ENCODE data around the gene SH2B3. TPM values are rescaled to one million over a fixed set of nuclear protein-coding genes. Genes with fewer than 3 reads are reported as not detected.

SH2B3 gene
- total RNA-seq, result 10 to 100 TPM; 26.4 to 40.9 TPM

- peak within 1 kb of the TSS; percentile 92 for H3K4me3 ChIP-seq
- peaks cover 21% of the 10 kb centered on the region for H3K4me1 ChIP-seq
- peak within 1 kb of the TSS; percentile 84 for H3K27ac ChIP-seq
- no peaks in the 10 kb centered on the region for H3K27me3 ChIP-seq
- TF ChIP-seq CTCF (IDR thresholded peaks at IDR 0.05), result no peak
- peak; percentile 34 for DNase-seq
- intact Hi-C loops (cut with DNase I), result no loop called here
- H3K36me3 ChIP-seq, result no peaks in the 10 kb centered on the region
- peak within 1 kb of the TSS; percentile 67 to 77 for H3K9ac ChIP-seq (ENCODE audit: low read depth in 2 of 2, low read length in 2 of 2)
- no peaks in the 10 kb centered on the region for H3K9me3 ChIP-seq
Measured at GRCh38 chr12:111405859-111406473, at the start of gene SH2B3. TSS of gene SH2B3 (plus strand) at chr12:111405923. CDS start at chr12:111418146, 12,223 bp downstream.

GRCh38 chr12:111359231-111359913 lies 46.4 kb upstream of the SH2B3 start:
- Histone ChIP-seq H3K4me1 (no peaks in the 10 kb centered on the region), H3K4me3 (no peak overlapping the region), H3K27me3 (no peaks in the 10 kb centered on the region), H3K36me3 (no peaks in the 10 kb centered on the region), H3K9ac (ENCODE audit: low read depth in 2 of 2, low read length in 2 of 2) (no peak overlapping the region), H3K9me3 (no peaks in the 10 kb centered on the region), H3K27ac (no peak overlapping the region)
- intact Hi-C loops (cut with DNase I), result loop anchor here (10.0 kb wide), 1 partner anchor 1145 kb away; no protein-coding TSS in a partner anchor
- no peak for DNase-seq
- no peak for TF ChIP-seq CTCF (IDR thresholded peaks at IDR 0.05)

- intact Hi-C loops (cut with DNase I), result loop anchor here (10.0 kb wide), 1 partner anchor 1145 kb away; no protein-coding TSS in a partner anchor
Measured at GRCh38 chr12:111359914-111360276, 45.8 kb upstream of the SH2B3 start.

GRCh38 chr12:111360325-111360930 lies 45.3 kb upstream of the SH2B3 start:
- Histone ChIP-seq H3K4me3 (no peak overlapping the region), H3K27ac (no peak overlapping the region), H3K9me3 (no peaks in the 10 kb centered on the region), H3K4me1 (no peaks in the 10 kb centered on the region), H3K9ac (ENCODE audit: low read depth in 2 of 2, low read length in 2 of 2) (no peak overlapping the region), H3K27me3 (no peaks in the 10 kb centered on the region), H3K36me3 (no peaks in the 10 kb centered on the region)
- no peak for TF ChIP-seq CTCF (IDR thresholded peaks at IDR 0.05)
- intact Hi-C loops (cut with DNase I), result no loop called here
- no peak for DNase-seq

More at GRCh38 chr12:111359914-111360276, 45.8 kb upstream of the SH2B3 start:
- no peak overlapping the region for H3K27ac ChIP-seq
- H3K4me3 ChIP-seq, result no peak overlapping the region
- no peak overlapping the region for H3K9ac ChIP-seq (ENCODE audit: low read depth in 2 of 2, low read length in 2 of 2)
- no peak for DNase-seq
- H3K9me3 ChIP-seq, result no peaks in the 10 kb centered on the region
- TF ChIP-seq CTCF (IDR thresholded peaks at IDR 0.05), result no peak
- H3K27me3 ChIP-seq, result no peaks in the 10 kb centered on the region
- no peaks in the 10 kb centered on the region for H3K36me3 ChIP-seq
- H3K4me1 ChIP-seq, result no peaks in the 10 kb centered on the region

- intact Hi-C loops (cut with DNase I), result no loop called here
- TF ChIP-seq CTCF (IDR thresholded peaks at IDR 0.05), result no peak
- Histone ChIP-seq H3K9me3 (no peaks in the 10 kb centered on the region), H3K36me3 (no peaks in the 10 kb centered on the region), H3K27me3 (no peaks in the 10 kb centered on the region), H3K4me3 (no peak overlapping the region), H3K27ac (no peak overlapping the region), H3K9ac (ENCODE audit: low read depth in 2 of 2, low read length in 2 of 2) (no peak overlapping the region), H3K4me1 (no peaks in the 10 kb centered on the region)
- DNase-seq, result no peak
Measured at GRCh38 chr12:111361073-111361716, 44.5 kb upstream of the SH2B3 start.
